HG03342 (cell line): ENCODE data around the gene CSE1L.
"Not testable (repeated sequence)": the region's sequence is repeated elsewhere in the genome, so short reads cannot be mapped to it uniquely, and the experiment has no call there.

ENCODE experiments used
- ATAC-seq: cut with Tn5 transposase; IDR thresholded peaks from one replicate; pipeline ENCODE4 v1.9.1; 2021; ENCODE audit warnings: mild to moderate bottlenecking, moderate library complexity; ENCODE audit not compliant: unreplicated experiment

Gene CSE1L

DNA sequence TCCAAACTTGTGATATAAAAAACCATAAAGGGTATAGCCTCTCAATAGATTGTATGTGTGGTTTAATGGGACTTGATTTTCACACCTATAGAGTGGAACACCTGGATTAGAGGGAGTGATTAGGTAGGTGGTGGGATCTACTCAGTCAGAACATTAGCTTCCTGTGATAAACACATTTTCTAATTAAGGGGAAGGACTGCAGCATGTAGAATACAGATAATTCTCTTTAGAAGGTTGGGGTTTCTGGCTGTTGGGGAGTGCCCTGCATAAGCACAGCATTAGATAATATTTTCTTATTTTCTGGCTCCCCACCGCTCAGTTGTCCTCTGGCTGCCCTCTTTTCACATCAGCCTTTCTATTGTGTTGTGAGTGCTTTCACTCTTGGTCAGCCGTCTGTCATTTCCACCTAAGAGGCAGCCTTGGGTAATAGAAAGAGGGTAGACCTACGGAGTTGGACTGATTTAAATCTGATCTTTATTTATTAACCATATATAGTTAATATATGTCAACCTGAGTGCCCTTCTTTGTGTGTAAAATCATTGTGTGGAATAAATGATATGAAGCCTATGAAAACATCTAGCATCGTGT is 8.0 kb downstream of the CSE1L start:
- ATAC-seq, result no peak

DNA sequence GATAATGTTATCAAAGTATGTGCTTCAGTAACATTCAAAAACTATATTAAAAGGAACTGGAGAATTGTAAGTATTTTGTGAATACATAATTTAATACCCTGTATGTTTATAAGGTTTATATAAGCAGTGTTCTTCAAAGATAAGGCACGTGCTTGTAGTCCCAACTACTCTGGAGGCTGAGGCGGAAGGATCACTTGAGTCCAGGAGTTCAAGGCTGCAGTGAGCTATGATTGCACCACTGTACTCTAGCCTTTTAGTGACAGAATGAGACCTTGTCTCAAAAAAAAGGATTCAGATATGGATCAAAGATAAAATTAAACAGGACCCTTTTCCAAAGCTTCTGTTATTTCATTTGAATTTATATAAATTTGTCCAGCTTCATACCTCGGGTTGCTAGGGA is 17.2 kb downstream of the CSE1L start:
- ATAC-seq, result no peak

DNA sequence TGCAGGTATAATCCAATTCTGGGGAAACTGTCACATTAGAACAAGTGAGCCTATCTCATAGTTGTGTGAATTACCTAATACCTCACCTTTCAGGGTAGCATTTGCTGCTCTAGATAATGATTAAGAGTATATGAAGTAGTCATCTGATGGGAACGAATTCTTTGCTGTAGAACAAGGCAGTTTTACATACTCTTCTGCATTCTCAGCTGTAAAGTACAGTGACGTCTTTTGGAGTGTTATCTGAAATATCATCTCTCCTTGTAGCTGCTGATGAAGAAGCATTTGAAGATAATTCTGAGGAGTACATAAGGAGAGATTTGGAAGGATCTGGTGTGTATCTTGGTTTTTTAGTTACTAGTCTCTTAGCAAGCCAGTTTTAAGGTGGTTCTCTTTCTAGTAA is 28.4 kb downstream of the CSE1L start:
- no peak for ATAC-seq

DNA sequence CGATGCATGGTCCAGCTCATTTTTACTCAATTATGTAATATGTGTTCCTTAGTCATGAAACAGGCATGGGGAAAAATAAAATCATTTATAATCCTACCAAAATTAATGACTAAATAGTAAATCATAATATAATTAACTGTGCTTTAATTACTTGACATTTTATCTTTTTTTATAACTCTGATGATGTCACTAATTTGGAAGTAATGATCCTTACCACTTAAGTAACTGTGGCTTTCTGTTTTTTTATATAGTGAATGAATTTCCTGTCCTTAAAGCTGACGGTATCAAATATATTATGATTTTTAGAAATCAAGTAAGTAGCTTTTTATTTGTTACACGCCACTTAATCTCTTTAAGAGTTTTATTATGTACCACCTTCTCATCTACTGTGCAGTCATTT is 32.2 kb downstream of the CSE1L start:
- ATAC-seq, result no peak

DNA sequence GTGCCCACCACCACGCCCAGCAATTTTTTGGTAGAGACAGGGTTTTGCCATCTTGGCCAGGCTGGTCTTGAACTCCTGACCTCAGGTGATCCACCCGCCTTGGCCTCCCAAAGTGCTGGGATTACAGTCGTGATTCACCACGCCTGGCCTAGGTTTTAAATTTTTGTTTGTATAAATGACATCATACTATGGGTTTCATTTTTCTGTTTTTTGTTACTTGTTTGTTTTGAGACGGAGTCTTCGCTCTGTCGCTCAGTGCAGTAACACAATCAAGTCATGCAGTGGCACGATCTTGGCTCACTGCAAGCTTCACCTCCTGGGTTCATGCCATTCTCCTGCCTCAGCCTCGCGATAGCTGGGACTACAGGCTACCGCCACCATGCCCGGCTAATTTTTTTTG is 36.2 kb downstream of the CSE1L start:
- not testable (repeated sequence) for ATAC-seq

DNA sequence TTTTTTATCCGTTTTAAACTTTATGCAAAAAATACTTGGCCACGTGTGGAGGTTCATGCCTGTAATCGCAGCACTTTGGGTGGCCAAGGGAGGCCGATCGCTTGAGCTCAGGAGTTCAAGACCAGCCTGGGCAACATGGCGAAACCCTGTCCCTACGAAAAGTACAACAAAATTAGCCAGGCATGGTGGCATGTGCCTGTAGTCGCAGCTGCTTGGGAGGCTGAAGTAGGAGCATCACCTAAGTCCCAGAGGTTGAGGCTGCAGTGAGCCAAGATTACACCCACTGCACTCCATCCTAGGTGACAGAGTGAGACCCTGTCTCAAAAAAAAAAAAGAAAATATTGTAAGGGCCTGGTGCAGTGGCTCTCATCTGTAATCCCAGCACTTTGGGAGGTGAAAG is 45.0 kb downstream of the CSE1L start:
- ATAC-seq, result no peak

DNA sequence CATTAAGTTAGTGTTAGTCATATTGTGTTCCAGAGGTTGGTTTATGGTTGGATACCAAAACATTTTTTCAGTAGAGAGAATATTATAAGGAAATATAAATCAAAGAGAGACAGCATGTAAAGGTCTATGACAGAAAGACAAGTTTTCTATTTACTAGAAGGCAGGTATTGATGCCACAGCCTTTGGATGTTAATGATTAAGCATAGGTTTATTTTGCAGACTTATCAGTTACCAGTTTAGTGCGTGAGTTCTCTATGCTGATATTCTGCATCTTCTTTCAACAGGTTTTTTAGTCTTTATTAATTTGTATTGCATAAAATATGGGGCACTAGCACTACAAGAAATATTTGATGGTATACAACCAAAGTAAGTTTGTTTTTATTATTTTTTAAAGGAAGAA is 45.6 kb downstream of the CSE1L start:
- ATAC-seq, result no peak

DNA sequence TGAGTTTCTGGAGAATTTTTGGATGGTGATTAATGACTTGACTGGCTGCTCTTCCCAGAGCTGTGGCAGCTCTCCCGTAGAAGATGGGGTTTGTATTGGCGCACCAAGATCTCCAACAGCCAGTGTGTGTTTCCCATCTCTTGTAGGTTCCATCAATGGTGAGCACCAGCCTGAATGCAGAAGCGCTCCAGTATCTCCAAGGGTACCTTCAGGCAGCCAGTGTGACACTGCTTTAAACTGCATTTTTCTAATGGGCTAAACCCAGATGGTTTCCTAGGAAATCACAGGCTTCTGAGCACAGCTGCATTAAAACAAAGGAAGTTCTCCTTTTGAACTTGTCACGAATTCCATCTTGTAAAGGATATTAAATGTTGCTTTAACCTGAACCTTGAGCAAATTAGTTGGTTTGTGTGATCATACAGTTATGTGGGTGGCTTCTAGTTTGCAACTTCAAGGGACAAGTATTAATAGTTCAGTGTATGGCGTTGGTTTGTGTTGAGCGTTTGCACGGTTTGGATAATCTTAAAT is 50.2 kb downstream of the CSE1L start:
- no peak for ATAC-seq

DNA sequence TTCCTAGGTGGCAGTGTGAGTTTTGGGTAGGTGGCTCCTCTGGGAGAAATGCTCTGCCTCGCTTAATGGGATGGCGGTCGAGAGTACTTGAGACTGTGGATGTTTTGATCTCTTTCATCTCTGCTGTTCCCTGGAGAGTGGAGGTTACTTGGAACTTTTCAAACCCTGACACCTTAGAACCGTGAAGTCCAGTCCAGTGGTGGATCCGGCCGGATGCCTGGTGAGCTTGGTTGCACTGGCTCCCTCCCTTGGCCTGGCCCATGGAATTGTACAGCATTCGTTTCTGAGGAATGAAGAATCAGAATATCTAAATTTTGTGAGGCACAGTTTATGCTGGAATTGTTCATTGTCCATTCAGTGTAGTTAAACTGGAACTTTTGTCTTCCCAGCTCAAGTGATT is 51.0 kb downstream of the CSE1L start:
- ATAC-seq, result no peak

DNA sequence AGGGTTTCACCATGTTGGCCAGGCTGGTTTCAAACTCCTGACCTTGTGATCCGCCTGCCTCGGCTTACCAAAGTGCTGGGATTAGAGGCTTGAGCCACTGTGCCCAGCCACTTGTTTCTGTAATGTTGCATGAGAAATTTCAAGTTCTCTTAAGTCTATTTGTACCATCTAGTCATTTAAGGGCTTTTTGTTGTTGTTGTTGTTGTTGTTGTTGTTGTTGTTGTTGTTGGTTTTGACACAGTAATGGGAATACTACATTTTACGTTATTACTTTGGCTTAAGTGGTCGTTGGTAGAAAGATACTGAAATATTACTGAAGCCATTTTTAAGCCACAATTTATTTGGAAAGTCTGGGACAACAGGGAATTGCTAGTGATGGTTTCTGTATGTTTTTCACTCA is 52.0 kb downstream of the CSE1L start:
- no peak for ATAC-seq

DNA sequence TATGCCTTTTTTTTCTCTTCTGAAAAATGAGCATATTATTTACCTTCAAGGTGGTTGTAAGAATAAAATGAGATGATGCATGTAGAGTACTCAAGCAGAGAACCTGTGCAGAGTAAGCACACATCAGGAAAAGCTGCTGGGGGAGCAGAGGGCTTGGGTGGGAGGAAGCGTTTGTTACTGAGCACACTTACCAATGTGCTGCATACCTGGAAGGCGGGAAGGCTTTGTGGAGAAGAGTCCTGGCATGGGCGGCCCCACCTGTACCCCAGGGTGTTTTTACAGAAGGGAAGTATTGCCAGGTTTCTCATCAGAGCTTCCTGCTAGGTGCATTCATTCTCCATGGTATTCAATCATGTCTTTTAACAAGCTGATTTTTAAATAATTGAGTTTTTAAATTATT is 52.9 kb downstream of the CSE1L start:
- ATAC-seq, result no peak

DNA sequence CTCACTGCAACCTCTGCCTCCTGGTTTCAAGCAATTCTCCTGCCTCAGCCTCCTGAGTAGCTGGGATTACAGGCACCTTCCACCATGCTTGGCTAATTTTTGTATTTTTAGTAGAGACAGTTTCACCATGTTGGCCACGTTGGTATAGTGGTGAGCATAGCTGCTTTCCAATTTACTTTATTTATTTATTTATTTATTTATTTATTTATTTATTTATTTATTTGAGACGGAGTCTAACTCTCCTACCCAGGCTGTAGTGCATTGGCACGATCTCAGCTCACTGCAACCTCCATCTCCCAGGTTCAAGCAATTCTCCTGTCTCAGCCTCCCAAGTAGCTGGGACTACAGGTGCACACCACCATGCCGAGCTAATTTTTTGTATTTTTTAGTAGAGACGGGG is 54.2 kb downstream of the CSE1L start:
- not testable (repeated sequence) for ATAC-seq

DNA sequence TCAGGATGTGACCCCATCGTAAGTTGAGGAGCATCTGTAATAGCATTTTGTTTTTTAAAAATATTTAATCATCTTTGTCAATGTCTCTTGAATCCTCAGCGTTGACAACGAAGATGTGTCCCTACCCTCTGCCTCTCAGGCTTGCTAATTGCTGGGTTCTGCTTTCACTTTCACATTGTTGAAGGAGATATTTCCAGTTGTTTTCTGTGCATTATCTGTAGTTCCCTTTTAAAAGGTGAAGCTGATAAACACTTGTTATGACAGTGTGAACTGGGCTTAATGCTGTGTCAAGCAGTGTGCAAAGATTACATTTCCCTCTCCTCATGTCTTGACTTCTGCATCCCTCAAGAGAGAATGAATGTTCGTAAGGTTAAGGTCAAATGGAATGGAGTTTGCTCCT is 54.9 kb downstream of the CSE1L start:
- ATAC-seq, result no peak

DNA sequence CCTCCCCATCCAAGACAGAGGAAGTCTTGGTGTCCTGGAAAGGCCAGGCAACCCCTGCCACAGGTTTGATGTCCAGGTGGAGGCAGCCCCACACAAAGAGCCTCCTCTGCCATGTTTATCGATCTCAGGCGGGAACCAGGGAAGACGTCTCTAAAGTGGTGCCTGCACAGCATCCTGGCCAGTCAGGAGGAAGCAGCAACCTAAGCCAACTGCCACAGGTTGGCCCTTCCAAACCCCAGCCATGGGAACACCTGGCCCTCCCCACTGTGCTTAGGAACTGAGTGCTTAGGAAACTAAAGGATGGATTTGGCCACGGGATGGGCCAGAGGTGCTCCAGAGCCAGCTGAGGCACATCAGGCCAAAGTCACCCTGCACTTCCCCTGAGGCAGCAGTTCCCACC is 56.9 kb downstream of the CSE1L start:
- ATAC-seq, result no peak

DNA sequence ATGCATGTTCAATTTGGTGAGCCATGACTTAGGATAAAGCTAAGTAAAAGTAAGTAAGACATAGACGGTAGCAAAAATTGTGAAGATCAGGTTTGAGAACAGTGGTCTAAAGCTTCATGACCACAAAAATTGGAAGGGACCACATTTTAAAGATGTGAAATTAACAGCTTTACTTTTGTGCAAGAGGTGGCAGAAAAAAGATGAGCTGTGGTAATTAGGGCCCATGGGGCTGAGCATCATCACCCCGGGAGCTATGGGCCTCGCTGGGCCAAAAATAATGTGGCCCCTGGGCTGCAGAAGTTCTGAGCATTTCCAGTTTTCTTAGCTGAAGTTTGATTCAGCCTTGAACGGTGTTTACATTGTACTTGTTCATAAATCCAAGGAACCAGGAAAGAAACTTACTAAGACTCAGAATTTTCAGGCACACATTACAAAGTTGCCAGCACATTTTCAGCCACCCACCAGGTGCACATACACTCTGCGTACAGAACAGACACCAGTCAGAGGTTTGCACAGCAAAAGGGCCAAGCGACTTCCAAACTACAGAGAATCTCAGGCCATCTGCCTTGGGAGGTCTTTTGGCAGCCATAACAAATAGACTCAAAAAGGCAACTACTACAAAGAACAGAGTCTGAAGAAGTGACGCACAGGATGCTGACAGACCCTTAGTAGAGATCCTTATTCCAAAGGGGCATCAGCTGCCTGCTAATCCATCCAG is 57.7 kb downstream of the CSE1L start:
- ATAC-seq, result no peak

DNA sequence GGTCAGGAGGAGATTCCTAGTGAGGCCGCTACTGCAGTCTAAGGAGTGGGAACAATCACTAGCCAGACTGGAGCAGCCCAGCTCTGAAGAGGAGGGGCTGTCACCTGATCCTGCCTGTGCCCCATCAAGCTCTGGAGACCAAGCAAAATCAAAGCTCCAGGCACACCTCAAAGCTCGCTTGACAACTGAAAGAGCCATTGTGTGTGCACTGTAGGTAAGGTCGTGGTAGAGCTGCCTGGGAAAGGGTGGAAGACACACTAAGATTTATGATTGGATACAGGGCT is 58.2 kb downstream of the CSE1L start:
- no peak for ATAC-seq

DNA sequence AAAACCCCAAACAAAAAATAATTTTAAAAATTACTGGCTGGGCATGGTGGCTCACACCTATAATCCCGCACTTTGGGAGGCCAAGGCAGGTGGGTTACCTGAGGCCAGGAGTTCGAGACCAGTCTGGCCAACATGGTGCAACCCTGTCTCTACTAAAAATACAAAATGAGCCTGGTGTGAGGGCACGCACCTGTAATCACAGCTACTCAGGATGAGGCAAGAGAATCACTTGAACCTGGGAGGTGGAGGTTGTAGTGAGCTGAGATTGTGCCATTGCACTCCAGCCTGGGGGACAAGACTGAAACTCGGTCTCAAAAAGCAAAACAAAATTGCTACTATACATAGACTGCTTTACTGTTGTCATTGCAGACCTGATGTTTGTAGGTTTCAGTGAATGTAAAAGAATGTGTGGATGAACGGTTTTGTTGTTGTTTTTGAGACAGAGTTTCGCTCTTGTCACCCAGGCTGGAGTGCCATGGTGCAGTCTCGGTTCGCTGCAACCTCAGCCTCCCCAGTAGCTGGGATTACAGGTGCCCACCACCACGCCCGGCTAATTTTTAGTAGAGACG is 59.0 kb downstream of the CSE1L start:
- ATAC-seq, result not testable (repeated sequence)

DNA sequence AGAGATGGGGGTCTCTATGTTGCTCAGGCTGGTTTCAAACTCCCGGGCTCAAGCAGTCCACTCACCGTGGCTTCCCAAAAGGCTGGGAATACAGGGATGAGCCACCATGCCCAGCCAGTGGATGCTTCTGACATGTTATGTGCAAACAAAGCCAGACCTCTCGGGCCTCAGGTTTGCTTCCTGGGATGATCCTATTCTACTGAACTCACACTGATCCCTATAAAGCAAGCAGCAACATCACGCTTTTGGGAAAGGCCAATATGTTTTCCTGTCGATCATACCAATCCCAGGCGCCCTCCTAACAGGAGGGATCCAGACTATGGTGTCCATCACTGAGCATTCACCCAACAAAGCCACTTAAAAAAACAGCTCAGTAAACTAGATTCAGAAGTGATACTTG is 60.2 kb downstream of the CSE1L start:
- no peak for ATAC-seq

DNA sequence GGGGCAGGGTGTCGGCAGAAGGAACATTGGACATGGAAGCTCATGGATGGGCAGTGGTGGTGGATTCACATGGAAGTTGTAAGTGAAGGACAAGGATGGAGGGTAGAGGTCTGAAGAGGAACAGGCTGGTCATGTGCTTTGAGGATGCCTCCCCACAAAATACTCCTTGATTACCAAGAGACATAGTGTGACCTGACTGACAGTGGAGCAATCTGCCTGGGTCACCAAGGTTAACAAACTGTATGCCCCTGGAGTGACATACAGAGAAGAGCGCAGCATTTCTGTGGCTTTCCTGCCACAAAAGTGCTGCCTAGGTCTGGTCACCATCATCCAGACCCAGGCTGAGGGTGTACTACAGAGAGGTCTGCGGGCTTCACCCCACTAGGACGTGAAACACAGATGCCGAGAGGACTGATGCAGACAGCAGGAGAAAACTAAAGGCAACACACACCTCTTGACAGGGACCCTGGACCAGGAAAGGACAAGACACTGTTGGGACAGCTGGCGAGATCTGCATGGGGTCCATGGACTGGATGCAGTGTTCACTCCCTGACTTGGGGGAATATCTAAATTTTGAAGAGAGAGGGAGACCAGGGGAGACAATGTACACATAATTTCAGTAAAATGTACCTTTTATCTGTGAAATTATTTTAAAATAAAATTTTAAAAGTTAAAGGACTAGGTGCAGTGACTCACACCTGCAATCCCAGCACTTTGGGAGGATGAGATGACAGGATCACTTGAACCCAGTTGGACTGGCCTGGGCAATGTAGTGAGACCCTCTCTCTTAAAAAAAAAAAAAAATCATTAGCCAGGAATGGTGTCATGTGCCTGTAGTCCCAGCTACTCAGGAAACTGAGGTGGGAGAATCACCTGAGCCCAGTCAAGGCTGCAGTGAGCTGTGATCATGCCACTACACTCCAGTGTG is 64.9 kb downstream of the CSE1L start:
- ATAC-seq, result no peak

DNA sequence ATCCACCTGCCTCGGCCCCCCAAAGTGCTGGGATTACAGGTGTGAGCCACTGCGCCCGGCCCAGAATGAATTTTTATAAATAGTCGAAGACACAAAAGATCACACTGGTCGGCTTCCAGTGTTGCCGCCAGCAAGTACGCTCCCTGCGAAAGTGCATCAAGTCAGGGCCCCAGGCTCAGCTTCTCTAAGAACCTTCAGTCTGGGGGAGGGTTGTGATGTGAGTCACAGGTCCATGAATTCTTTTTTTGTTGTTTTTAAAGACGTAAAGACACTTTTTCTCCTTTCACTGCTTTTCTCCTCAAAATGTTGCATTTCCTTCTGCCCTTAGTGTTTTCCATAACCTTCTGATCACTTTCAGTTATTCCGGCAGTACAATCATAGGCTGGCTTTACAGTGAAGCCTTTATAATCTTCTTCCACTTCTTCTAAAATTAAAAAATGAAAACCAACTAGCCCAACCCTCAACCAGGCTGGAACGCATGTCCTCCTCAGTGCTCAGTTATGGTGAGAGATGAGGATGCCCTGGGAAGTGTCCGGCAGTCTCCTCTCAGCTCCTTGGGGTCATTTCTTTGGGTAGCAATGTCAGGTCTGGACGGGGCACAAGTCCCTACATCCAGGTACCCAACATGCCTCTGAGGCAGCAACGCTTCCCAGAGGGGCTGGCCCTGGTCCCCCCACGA is 66.6 kb downstream of the CSE1L start:
- no peak for ATAC-seq

DNA sequence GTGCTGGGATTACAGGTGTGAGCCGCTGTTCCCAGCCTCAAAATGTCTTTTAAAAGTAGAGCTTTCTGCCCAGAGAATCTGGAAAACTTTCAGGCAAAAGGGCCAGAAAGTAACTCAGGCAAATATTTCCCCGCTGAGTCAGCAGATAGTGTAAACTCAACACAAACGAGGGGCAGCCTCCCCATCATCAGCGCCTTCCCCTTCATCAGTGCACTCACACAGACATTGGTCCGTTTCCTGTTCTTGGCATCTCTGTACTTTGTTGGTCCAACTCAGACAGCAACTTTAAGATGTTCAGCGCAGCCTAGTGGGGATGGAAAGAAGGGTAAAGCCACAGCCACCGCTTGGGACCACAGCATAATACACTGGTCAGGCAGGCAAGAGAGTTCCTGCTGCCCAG is 69.5 kb downstream of the CSE1L start:
- no peak for ATAC-seq
